Vagina (tissue), 2 donors: ENCODE measurements around the gene PI16. TPM values are rescaled to one million over a fixed set of nuclear protein-coding genes. Genes with fewer than 3 reads are reported as not detected.
A peak's percentile ranks its signal among the peaks of the same experiment; 100 is the strongest.

ENCODE experiments used
- DNase-seq, 2 donors: peaks; one replicate each; pipeline ENCODE4 v3.0.0-alpha.2; 2017; ENCODE audit errors: extremely low spot score in 2 of 2
- H3K27ac ChIP-seq: fragments of 200-600 bp; sonication (generic); one replicate; pipeline ENCODE4 v1.5.1; 2019
- H3K27me3 ChIP-seq: fragments of 200-600 bp; sonication (generic); one replicate; pipeline ENCODE4 v1.5.1; 2019
- H3K36me3 ChIP-seq, 2 donors: fragments of 200-600 bp; sonication (generic); one replicate each; pipeline ENCODE4 v1.5.1; 2017 to 2019
- H3K4me1 ChIP-seq: fragments of 200-600 bp; sonication (generic); one replicate; pipeline ENCODE4 v1.5.1; 2019
- H3K4me3 ChIP-seq, 2 donors: fragments of 200-600 bp; sonication (generic); 1 replicate in 1 of 2; 2 replicates in 1 of 2; pipeline ENCODE4 v1.5.1; 2016 to 2019
- H3K9me3 ChIP-seq: fragments of 200-600 bp; sonication (generic); one replicate; pipeline ENCODE4 v1.5.1; 2019
- CTCF ChIP-seq, 3 experiments: fragments of 450-650 bp in 2 of 3; fragments of 200-600 bp in 1 of 3; sonication (generic) in 1 of 3; IDR thresholded peaks; one replicate each; pipeline ENCODE4 v1.5.1; 2017 to 2019; ENCODE audit warnings: antibody characterized with exemption in 3 of 3, mild to moderate bottlenecking in 2 of 3, moderate library complexity in 2 of 3
- POLR2A ChIP-seq, 2 donors: fragments of 450-650 bp; IDR thresholded peaks; one replicate each; pipeline ENCODE4 v1.6.1; 2017; ENCODE audit warnings: antibody characterized with exemption in 2 of 2, mild to moderate bottlenecking in 2 of 2, moderate library complexity in 2 of 2
- POLR2AphosphoS5 ChIP-seq, 2 donors: sonication (generic); formaldehyde crosslinking; IDR thresholded peaks; one replicate each; pipeline ENCODE4 v1.9.0; 2017; ENCODE audit warnings: antibody characterized with exemption in 2 of 2, mild to moderate bottlenecking in 2 of 2, low read depth in 1 of 2; ENCODE audit not compliant: insufficient read depth in 1 of 2
- intact Hi-C: fragments of 100-400 bp; cut with DNase I; formaldehyde crosslinking; loops from one replicate; pipeline ENCODE4 v1.15.1; 2023
- total RNA-seq: library from RNA; depleted of rRNA; stranded (reverse); fragments of >200 nt; gene quantifications from one replicate; pipeline ENCODE4 v1.2.3, GENCODE V29; 2016

PI16 gene
- total RNA-seq, 1 donor from 2014 or later: 88.6 TPM

GRCh38 chr6:36920546-36920945, 34.0 kb upstream of the PI16 start:
- H3K36me3 ChIP-seq: peaks cover 0 to 36% of the 10 kb centered on the region in 2 donors
- H3K27me3 ChIP-seq: no peaks in the 10 kb centered on the region
- no peak for DNase-seq
- peaks cover 56% of the 10 kb centered on the region for H3K4me1 ChIP-seq
- no peak for TF ChIP-seq CTCF (IDR thresholded peaks at IDR 0.05)
- TF ChIP-seq POLR2AphosphoS5 (IDR thresholded peaks at IDR 0.05; ENCODE audit: insufficient read depth in 1 of 2, low read depth in 1 of 2): peak in 1 of 2 donors; percentile 32
- TF ChIP-seq POLR2A (IDR thresholded peaks at IDR 0.05): no peak
- H3K27ac ChIP-seq: peak overlapping the region; percentile 85
- H3K4me3 ChIP-seq: no peak overlapping the region
- intact Hi-C loops: no loop called here
- H3K9me3 ChIP-seq: no peaks in the 10 kb centered on the region

GRCh38 chr6:36924131-36924530, 30.4 kb upstream of the PI16 start:
- no peak for DNase-seq
- H3K9me3 ChIP-seq: no peaks in the 10 kb centered on the region
- intact Hi-C loops: no loop called here
- H3K4me1 ChIP-seq: peaks cover 53% of the 10 kb centered on the region
- no peaks in the 10 kb centered on the region for H3K27me3 ChIP-seq
- no peak overlapping the region for H3K4me3 ChIP-seq
- peaks cover 0 to 37% of the 10 kb centered on the region in 2 donors for H3K36me3 ChIP-seq
- peak overlapping the region; percentile 73 for H3K27ac ChIP-seq
- TF ChIP-seq POLR2AphosphoS5 (IDR thresholded peaks at IDR 0.05; ENCODE audit: insufficient read depth in 1 of 2, low read depth in 1 of 2) (no peak), POLR2A (IDR thresholded peaks at IDR 0.05) (no peak)

- DNase-seq: no peak
- Histone ChIP-seq H3K27me3 (no peaks in the 10 kb centered on the region), H3K27ac (peak overlapping the region; percentile 73), H3K4me3 (no peak overlapping the region), H3K36me3 (peaks cover 0 to 31% of the 10 kb centered on the region in 2 donors), H3K4me1 (peaks cover 48% of the 10 kb centered on the region), H3K9me3 (no peaks in the 10 kb centered on the region)
- TF ChIP-seq POLR2A (IDR thresholded peaks at IDR 0.05): no peak
- no peak for TF ChIP-seq POLR2AphosphoS5 (IDR thresholded peaks at IDR 0.05; ENCODE audit: insufficient read depth in 1 of 2, low read depth in 1 of 2)
- TF ChIP-seq CTCF (IDR thresholded peaks at IDR 0.05): no peak
- intact Hi-C loops: no loop called here
Measured at GRCh38 chr6:36924778-36925374, 29.7 kb upstream of the PI16 start.

- DNase-seq: no peak
- intact Hi-C loops: no loop called here
- Histone ChIP-seq H3K36me3 (peaks cover 0 to 26% of the 10 kb centered on the region in 2 donors), H3K27me3 (no peaks in the 10 kb centered on the region), H3K9me3 (no peaks in the 10 kb centered on the region), H3K4me3 (no peak overlapping the region), H3K4me1 (peaks cover 47% of the 10 kb centered on the region), H3K27ac (peak overlapping the region; percentile 73)
- TF ChIP-seq POLR2AphosphoS5 (IDR thresholded peaks at IDR 0.05; ENCODE audit: insufficient read depth in 1 of 2, low read depth in 1 of 2) (no peak), CTCF (IDR thresholded peaks at IDR 0.05) (no peak), POLR2A (IDR thresholded peaks at IDR 0.05) (no peak)
Measured at GRCh38 chr6:36925809-36926208, 28.7 kb upstream of the PI16 start.

- Histone ChIP-seq H3K36me3 (peaks cover 0 to 19% of the 10 kb centered on the region in 2 donors), H3K4me1 (peaks cover 47% of the 10 kb centered on the region), H3K9me3 (no peaks in the 10 kb centered on the region), H3K4me3 (no peak overlapping the region), H3K27me3 (no peaks in the 10 kb centered on the region), H3K27ac (peak overlapping the region; percentile 73)
- no peak for TF ChIP-seq CTCF (IDR thresholded peaks at IDR 0.05)
- no peak for TF ChIP-seq POLR2A (IDR thresholded peaks at IDR 0.05)
- no peak for TF ChIP-seq POLR2AphosphoS5 (IDR thresholded peaks at IDR 0.05; ENCODE audit: insufficient read depth in 1 of 2, low read depth in 1 of 2)
- DNase-seq: no peak
- intact Hi-C loops: no loop called here
Measured at GRCh38 chr6:36926708-36927513, 27.6 kb upstream of the PI16 start.
